Testis (tissue), 3 donors: ENCODE data around the gene FYCO1. TPM values are rescaled to one million over a fixed set of nuclear protein-coding genes. Genes with fewer than 3 reads are reported as not detected.

Experiments used
- DNase-seq: peaks from one replicate; pipeline ENCODE4 v3.0.0-alpha.2; 2019
- H3K27ac ChIP-seq, 2 donors: fragments of 200-600 bp; sonication (generic); one replicate each; pipeline ENCODE4 v1.5.1; 2019
- H3K27me3 ChIP-seq: fragments of 200-600 bp; sonication (generic); one replicate; pipeline ENCODE4 v1.5.1; 2019
- H3K36me3 ChIP-seq: fragments of 200-600 bp; sonication (generic); one replicate; pipeline ENCODE4 v1.5.1; 2017; ENCODE audit warnings: low read depth; ENCODE audit errors: missing control alignments
- H3K4me1 ChIP-seq: fragments of 200-600 bp; sonication (generic); one replicate; pipeline ENCODE4 v1.5.1; 2019
- H3K4me3 ChIP-seq, 2 donors: fragments of 200-600 bp; sonication (generic); one replicate each; pipeline ENCODE4 v1.5.1; 2017 to 2019
- H3K9me3 ChIP-seq: fragments of 200-600 bp; sonication (generic); one replicate; pipeline ENCODE4 v1.5.1; 2017
- POLR2A ChIP-seq: fragments of 450-650 bp; IDR thresholded peaks from one replicate; pipeline ENCODE4 v1.6.1; 2017; ENCODE audit warnings: antibody characterized with exemption, mild to moderate bottlenecking, moderate library complexity
- WGBS, 2 donors: methylation state at CpG; one replicate each; pipeline ENCODE4 v1.1.5; 2018; 5-methylcytosine and 5-hydroxymethylcytosine counted together
- intact Hi-C: fragments of 100-400 bp; cut with DNase I; formaldehyde crosslinking; loops from one replicate; pipeline ENCODE4 v1.15.1; 2023; ENCODE audit warnings: low total_unique reads
- polyA plus RNA-seq: library from polyadenylated mRNA; stranded (reverse); fragments of 350-450 nt; fragmentation: Illumina TruSeq; extraction: RNeasy Lipid Tissue Mini Kit (QIAGEN cat#74804); gene quantifications from one replicate; pipeline ENCODE4 v1.2.3, GENCODE V29; 2014; ENCODE audit warnings: low read depth, low replicate concordance; ENCODE audit not compliant: insufficient read depth
- total RNA-seq, 2 donors: library from RNA; depleted of rRNA; stranded (reverse); fragments of >200 nt; gene quantifications; one replicate each; pipeline ENCODE4 v1.2.3, GENCODE V29; 2016
- TF ChIP-seq, protein P1 (sequence below), 3 experiments: fragments of 450-650 bp in 2 of 3; fragments of 200-600 bp in 1 of 3; sonication (generic) in 1 of 3; IDR thresholded peaks; one replicate each; pipeline ENCODE4 v1.5.1; 2016 to 2019; ENCODE audit warnings: antibody characterized with exemption in 3 of 3, mild to moderate bottlenecking in 2 of 3, moderate library complexity in 1 of 3

FYCO1 gene
- total and polyA plus RNA-seq, 3 donors from 2014 or later: 12.8 to 24.2 (median 21.7) TPM

- 66 to 75% methylated on average over 4 to 5 of the region's 5 CpGs for WGBS, 2 donors
- Histone ChIP-seq H3K27me3 (no peaks in the 10 kb centered on the region), H3K4me1 (no peaks in the 10 kb centered on the region), H3K27ac (no peak overlapping the region), H3K36me3 (no peaks in the 10 kb centered on the region), H3K4me3 (no peak overlapping the region), H3K9me3 (no peaks in the 10 kb centered on the region)
- TF ChIP-seq POLR2A: no peak
- TF ChIP-seq, protein P1, sequence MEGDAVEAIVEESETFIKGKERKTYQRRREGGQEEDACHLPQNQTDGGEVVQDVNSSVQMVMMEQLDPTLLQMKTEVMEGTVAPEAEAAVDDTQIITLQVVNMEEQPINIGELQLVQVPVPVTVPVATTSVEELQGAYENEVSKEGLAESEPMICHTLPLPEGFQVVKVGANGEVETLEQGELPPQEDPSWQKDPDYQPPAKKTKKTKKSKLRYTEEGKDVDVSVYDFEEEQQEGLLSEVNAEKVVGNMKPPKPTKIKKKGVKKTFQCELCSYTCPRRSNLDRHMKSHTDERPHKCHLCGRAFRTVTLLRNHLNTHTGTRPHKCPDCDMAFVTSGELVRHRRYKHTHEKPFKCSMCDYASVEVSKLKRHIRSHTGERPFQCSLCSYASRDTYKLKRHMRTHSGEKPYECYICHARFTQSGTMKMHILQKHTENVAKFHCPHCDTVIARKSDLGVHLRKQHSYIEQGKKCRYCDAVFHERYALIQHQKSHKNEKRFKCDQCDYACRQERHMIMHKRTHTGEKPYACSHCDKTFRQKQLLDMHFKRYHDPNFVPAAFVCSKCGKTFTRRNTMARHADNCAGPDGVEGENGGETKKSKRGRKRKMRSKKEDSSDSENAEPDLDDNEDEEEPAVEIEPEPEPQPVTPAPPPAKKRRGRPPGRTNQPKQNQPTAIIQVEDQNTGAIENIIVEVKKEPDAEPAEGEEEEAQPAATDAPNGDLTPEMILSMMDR (IDR thresholded peaks at IDR 0.05): no peak
- intact Hi-C loops: no loop called here
- DNase-seq: no peak
Measured at GRCh38 chr3:45957586-45957985, 38.0 kb downstream of the FYCO1 start.

DNA sequence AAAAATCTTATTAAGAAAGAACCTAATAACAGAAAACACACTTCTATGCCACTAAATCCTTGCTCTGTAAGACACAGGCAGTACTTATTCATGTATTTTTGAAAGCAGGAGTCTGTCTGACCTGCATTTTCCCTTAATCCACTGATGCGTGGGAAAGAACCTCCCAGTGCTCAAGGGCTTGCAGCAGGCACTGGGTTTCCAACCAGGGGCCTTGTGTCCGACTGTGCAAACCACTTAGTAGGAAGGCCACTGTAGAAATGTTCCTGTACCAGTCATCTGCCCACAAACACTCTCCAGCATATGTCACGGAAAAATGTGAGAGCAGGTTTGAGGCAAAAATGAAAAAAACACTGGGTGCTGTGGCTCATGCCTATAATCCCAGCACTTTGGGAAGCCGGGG, 39.9 kb downstream of the FYCO1 start:
- 89 to 91% methylated on average over 4 of the region's 4 CpGs for WGBS, 2 donors
- Histone ChIP-seq H3K4me1 (no peaks in the 10 kb centered on the region), H3K4me3 (no peak overlapping the region), H3K36me3 (no peaks in the 10 kb centered on the region), H3K27ac (no peak overlapping the region), H3K9me3 (no peaks in the 10 kb centered on the region), H3K27me3 (no peaks in the 10 kb centered on the region)
- intact Hi-C loops: no loop called here
- TF ChIP-seq, protein P1 (IDR thresholded peaks at IDR 0.05): no peak
- TF ChIP-seq POLR2A: no peak
- no peak for DNase-seq

GRCh38 chr3:45955017-45955647, 40.5 kb downstream of the FYCO1 start:
- Histone ChIP-seq H3K27me3 (no peaks in the 10 kb centered on the region), H3K4me1 (no peaks in the 10 kb centered on the region), H3K36me3 (no peaks in the 10 kb centered on the region), H3K9me3 (no peaks in the 10 kb centered on the region), H3K27ac (no peak overlapping the region), H3K4me3 (no peak overlapping the region)
- WGBS, 2 donors: 82 to 87% methylated on average over 11 of the region's 11 CpGs
- no peak for TF ChIP-seq POLR2A
- TF ChIP-seq, protein P1 (IDR thresholded peaks at IDR 0.05): no peak
- intact Hi-C loops: no loop called here
- DNase-seq: no peak

GRCh38 chr3:45954306-45954705, 41.3 kb downstream of the FYCO1 start:
- no peak overlapping the region for H3K4me3 ChIP-seq
- H3K27me3 ChIP-seq: no peaks in the 10 kb centered on the region
- DNase-seq: no peak
- intact Hi-C loops: no loop called here
- no peak overlapping the region for H3K27ac ChIP-seq
- TF ChIP-seq, protein P1 (IDR thresholded peaks at IDR 0.05): no peak
- no peak for TF ChIP-seq POLR2A
- 90 to 95% methylated on average over 3 of the region's 3 CpGs for WGBS, 2 donors
- no peaks in the 10 kb centered on the region for H3K9me3 ChIP-seq
- no peaks in the 10 kb centered on the region for H3K4me1 ChIP-seq
- no peaks in the 10 kb centered on the region for H3K36me3 ChIP-seq

GRCh38 chr3:45953536-45953935, 42.1 kb downstream of the FYCO1 start:
- intact Hi-C loops: no loop called here
- Histone ChIP-seq H3K4me1 (no peaks in the 10 kb centered on the region), H3K4me3 (no peak overlapping the region), H3K27ac (no peak overlapping the region), H3K9me3 (no peaks in the 10 kb centered on the region), H3K36me3 (no peaks in the 10 kb centered on the region), H3K27me3 (no peaks in the 10 kb centered on the region)
- WGBS, 2 donors: 82 to 90% methylated on average over 4 of the region's 4 CpGs
- no peak for DNase-seq
- TF ChIP-seq, protein P1 (IDR thresholded peaks at IDR 0.05): no peak
